Osteoblast (primary cell): Measurements from ENCODE around the gene SLAIN2. TPM values are rescaled to one million over a fixed set of nuclear protein-coding genes. Genes with fewer than 3 reads are reported as not detected.
"Not testable (repeated sequence)": the region's sequence is repeated elsewhere in the genome, so short reads cannot be mapped to it uniquely, and the experiment has no call there.

Experiments
- DNase-seq: peaks from one replicate; pipeline ENCODE4 v3.0.0; 2011; ENCODE audit warnings: low spot score, mixed read lengths; ENCODE audit not compliant: insufficient read length; ENCODE audit errors: missing footprints
- H2AFZ ChIP-seq: 2 replicates; pipeline ENCODE4 v1.6.0; 2011; ENCODE audit warnings: mild to moderate bottlenecking, low read length
- H3K27ac ChIP-seq: 2 replicates; pipeline ENCODE4 v1.5.1; 2011; ENCODE audit warnings: mild to moderate bottlenecking, low read depth, low read length, moderate library complexity
- H3K27me3 ChIP-seq: 2 replicates; pipeline ENCODE4 v1.6.0; 2012; ENCODE audit warnings: mild to moderate bottlenecking, control low read depth, inconsistent platforms, low read length, moderate library complexity; ENCODE audit not compliant: insufficient read depth
- H3K36me3 ChIP-seq: 2 replicates; pipeline ENCODE4 v1.5.1; 2011; ENCODE audit warnings: mild to moderate bottlenecking, low read length, control low read depth, moderate library complexity; ENCODE audit not compliant: insufficient read depth
- H3K4me1 ChIP-seq: 2 replicates; pipeline ENCODE4 v1.5.1; 2011; ENCODE audit warnings: mild to moderate bottlenecking, low read length, control low read depth, moderate library complexity; ENCODE audit not compliant: insufficient read depth
- H3K4me2 ChIP-seq: 2 replicates; pipeline ENCODE4 v1.6.0; 2011; ENCODE audit warnings: mild to moderate bottlenecking, low read length; ENCODE audit not compliant: insufficient read depth
- H3K4me3 ChIP-seq: fragments of 200-600 bp; sonication (generic); 3 replicates; pipeline ENCODE4 v1.5.1; 2012; ENCODE audit warnings: mild to moderate bottlenecking, low read length, inconsistent platforms; ENCODE audit not compliant: insufficient read depth
- H3K79me2 ChIP-seq: 2 replicates; pipeline ENCODE4 v1.6.0; 2012; ENCODE audit warnings: mild to moderate bottlenecking, low read length, control low read depth, inconsistent platforms; ENCODE audit not compliant: insufficient read depth
- H3K9me3 ChIP-seq: 2 replicates; pipeline ENCODE4 v1.5.1; 2011; ENCODE audit warnings: low read depth, low read length, control low read depth
- H4K20me1 ChIP-seq: 2 replicates; pipeline ENCODE4 v1.6.0; 2012; ENCODE audit warnings: mild to moderate bottlenecking, low read length, control low read depth; ENCODE audit not compliant: insufficient read depth
- total RNA-seq: library from RNA; depleted of rRNA; stranded (reverse); fragments of >200 nt; gene quantifications from 2 replicates; pipeline ENCODE4 v1.2.3, GENCODE V29; 2012
- TF ChIP-seq, protein P1 (sequence below): IDR thresholded peaks from 2 replicates; pipeline ENCODE4 v1.5.1; 2011; ENCODE audit warnings: mild to moderate bottlenecking, low read depth, low read length, moderate library complexity; ENCODE audit errors: extremely low read depth

SLAIN2 gene
- total RNA-seq, 1 donor = 64.1 TPM

DNA sequence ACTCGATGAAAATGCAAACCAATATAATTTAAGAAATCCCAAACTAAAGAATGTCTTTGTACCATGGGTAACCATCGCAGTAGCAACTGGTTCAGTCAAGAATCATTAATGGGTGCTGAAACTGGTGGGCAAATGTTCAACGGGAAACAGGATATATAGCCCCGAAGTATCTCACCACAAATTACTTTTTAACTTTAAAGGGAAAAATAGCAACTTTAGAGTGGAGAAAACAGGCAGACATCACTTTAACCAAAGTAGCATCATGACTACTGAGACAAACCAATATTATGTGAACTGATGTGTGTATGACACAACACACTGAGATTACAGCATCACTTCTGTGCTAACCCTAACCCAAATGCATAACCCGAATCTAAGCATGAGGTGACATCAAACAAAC lies 33.8 kb upstream of the SLAIN2 start:
- Histone ChIP-seq H4K20me1 (no peaks in the 10 kb centered on the region), H3K27me3 (no peaks in the 10 kb centered on the region), H3K27ac (no peak overlapping the region), H3K79me2 (no peaks in the 10 kb centered on the region), H3K36me3 (no peaks in the 10 kb centered on the region), H3K9me3 (no peaks in the 10 kb centered on the region), H2AFZ (no peak overlapping the region), H3K4me3 (no peak overlapping the region), H3K4me1 (no peaks in the 10 kb centered on the region), H3K4me2 (no peak overlapping the region)
- DNase-seq = no peak
- TF ChIP-seq, protein P1, sequence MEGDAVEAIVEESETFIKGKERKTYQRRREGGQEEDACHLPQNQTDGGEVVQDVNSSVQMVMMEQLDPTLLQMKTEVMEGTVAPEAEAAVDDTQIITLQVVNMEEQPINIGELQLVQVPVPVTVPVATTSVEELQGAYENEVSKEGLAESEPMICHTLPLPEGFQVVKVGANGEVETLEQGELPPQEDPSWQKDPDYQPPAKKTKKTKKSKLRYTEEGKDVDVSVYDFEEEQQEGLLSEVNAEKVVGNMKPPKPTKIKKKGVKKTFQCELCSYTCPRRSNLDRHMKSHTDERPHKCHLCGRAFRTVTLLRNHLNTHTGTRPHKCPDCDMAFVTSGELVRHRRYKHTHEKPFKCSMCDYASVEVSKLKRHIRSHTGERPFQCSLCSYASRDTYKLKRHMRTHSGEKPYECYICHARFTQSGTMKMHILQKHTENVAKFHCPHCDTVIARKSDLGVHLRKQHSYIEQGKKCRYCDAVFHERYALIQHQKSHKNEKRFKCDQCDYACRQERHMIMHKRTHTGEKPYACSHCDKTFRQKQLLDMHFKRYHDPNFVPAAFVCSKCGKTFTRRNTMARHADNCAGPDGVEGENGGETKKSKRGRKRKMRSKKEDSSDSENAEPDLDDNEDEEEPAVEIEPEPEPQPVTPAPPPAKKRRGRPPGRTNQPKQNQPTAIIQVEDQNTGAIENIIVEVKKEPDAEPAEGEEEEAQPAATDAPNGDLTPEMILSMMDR = no peak

DNA sequence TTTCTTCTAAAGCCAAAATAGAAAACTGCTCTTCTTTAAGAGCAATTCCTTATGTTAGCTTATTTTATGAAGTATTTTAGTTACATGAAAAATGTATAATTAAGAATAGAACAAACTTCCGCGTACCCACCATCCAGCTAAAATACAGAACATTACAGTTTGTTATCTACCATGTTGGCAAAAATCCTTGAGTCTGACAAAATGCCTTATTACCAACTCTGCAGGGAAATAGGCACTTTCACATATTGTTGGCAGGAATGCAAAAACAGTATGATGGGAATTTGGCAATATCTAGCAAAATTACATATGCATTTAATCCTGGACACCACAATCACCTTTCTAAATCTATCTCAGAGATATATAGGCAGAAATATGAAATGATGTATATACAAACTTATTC lies 32.4 kb upstream of the SLAIN2 start:
- no peaks in the 10 kb centered on the region for H3K36me3 ChIP-seq
- no peak overlapping the region for H3K4me3 ChIP-seq
- no peak overlapping the region for H2AFZ ChIP-seq
- H4K20me1 ChIP-seq = no peaks in the 10 kb centered on the region
- no peaks in the 10 kb centered on the region for H3K27me3 ChIP-seq
- no peak overlapping the region for H3K27ac ChIP-seq
- H3K4me2 ChIP-seq = no peak overlapping the region
- H3K9me3 ChIP-seq = no peaks in the 10 kb centered on the region
- DNase-seq = no peak
- no peaks in the 10 kb centered on the region for H3K4me1 ChIP-seq
- H3K79me2 ChIP-seq = no peaks in the 10 kb centered on the region
- TF ChIP-seq, protein P1 = no peak

DNA sequence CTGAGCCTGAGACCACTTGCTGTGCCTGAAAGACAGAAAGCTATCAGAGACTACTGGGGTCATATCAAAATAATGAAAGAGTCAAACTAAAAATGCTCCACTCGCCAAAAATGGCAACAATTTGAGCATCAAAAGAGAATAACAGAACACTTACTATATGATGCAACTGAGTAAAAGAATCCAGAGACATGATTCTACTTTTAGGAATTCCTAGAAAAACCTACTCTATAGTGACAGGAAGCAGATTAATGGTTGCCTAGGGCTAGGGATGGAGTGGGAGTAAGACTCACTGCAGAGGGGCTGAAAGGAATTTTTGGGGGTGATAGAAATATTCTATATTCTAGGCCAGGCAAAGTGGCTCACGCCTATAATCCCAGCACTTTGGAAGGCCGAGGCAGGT lies 29.4 kb upstream of the SLAIN2 start:
- Histone ChIP-seq H3K27me3 (no peaks in the 10 kb centered on the region), H3K79me2 (no peaks in the 10 kb centered on the region), H2AFZ (no peak overlapping the region), H3K36me3 (no peaks in the 10 kb centered on the region), H3K4me2 (no peak overlapping the region), H3K27ac (no peak overlapping the region), H4K20me1 (no peaks in the 10 kb centered on the region), H3K4me1 (no peaks in the 10 kb centered on the region), H3K4me3 (no peak overlapping the region), H3K9me3 (no peaks in the 10 kb centered on the region)
- no peak for DNase-seq
- TF ChIP-seq, protein P1 = no peak

DNA sequence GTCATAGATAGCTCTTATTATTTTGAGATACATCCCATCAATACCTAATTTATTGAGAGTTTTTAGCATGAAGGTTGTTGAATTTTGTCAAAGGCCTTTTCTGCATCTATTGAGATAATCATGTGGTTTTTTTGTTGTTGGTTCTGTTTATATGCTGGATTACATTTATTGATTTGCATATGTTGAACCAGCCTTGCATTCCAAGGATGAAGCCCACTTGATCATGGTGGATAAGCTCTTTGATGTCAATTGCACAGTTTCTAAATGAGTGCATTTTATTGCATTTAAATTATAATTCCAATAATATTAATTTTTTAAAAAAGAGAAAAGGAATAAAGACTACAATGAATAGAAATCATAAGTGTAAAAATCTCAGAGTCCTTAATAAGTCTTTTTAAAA lies 26.6 kb upstream of the SLAIN2 start:
- not testable (repeated sequence) for H3K9me3 ChIP-seq, H3K27me3 ChIP-seq, H3K4me3 ChIP-seq, H3K79me2 ChIP-seq, DNase-seq, H3K27ac ChIP-seq, H2AFZ ChIP-seq, H3K4me1 ChIP-seq, H3K4me2 ChIP-seq, H4K20me1 ChIP-seq, H3K36me3 ChIP-seq
